ENCODE data around the gene RABGEF1. TPM values are rescaled to one million over a fixed set of nuclear protein-coding genes. Genes with fewer than 3 reads are reported as not detected.
"Not testable (repeated sequence)": the region's sequence is repeated elsewhere in the genome, so short reads cannot be mapped to it uniquely, and the experiment has no call there.

RABGEF1 gene
- total and polyA plus RNA-seq, 5 donors from 2014 or later: 16.6 to 30.4 (median 19.1) TPM

DNA sequence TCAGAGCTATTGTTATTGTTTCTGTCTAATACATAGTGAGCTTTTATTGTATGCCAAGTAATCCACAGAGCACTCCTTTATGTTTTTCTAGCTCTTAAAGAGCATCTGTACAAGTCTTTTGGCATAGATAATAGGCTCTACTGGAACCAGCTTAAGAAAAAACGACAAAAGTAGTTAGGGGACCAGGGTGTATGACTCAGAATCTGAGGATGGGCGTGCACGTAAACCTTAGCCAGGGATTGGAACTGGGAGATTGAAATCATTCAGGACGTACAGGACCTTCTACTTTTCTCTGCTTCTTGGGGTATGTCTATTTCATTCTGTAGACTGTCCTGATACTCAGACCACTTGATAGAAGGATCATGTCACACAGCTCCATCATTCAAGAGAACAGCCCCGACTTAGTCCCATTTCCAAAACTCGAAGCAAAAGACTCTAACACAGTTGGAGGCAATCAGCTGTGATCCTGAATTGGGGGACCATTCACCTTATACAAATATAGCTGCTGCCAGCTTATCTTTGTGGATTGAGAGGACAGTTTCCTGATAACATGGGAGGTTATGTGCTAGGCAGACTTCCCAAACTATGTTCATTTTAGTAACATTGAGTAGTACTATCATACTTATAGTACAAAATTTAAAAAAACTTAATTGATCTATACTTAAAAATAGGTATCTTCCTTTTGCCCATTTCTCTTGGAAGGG lies 24.9 kb downstream of the RABGEF1 start:
- not testable (repeated sequence) for H3K4me3 ChIP-seq (ENCODE audit: low read depth, low read length); H3K4me3 Mint-ChIP-seq; H3K27me3 ChIP-seq (ENCODE audit: control insufficient read depth, insufficient read depth, low read length); H3K9me3 Mint-ChIP-seq; H3K27me3 Mint-ChIP-seq; H3K27ac ChIP-seq (ENCODE audit: insufficient read depth, low read length, poor library complexity, severe bottlenecking); H3K36me3 Mint-ChIP-seq; ATAC-seq (ENCODE audit: low read depth in 2 of 2); H3K9me3 ChIP-seq (ENCODE audit: control insufficient read depth in 2 of 2, low read length in 2 of 2); H3K36me3 ChIP-seq (ENCODE audit: control insufficient read depth, insufficient read depth, low read length); DNase-seq; H3K27ac Mint-ChIP-seq
- peaks cover 26 to 57% (median 45%) of the 10 kb centered on the region in 4 donors for H3K4me1 Mint-ChIP-seq
- H3K4me1 ChIP-seq (ENCODE audit: control insufficient read depth, insufficient read depth, low read length, poor library complexity, severe bottlenecking): peaks cover 11% of the 10 kb centered on the region

- H3K27ac ChIP-seq (ENCODE audit: insufficient read depth, low read length, poor library complexity, severe bottlenecking): no peak overlapping the region
- Mint-ChIP-seq H3K9me3 (peaks cover 0 to 5% (median 0%) of the 10 kb centered on the region in 7 donors), H3K4me3 (no peak overlapping the region), H3K4me1 (peaks cover 23 to 59% (median 47%) of the 10 kb centered on the region in 4 donors), H3K36me3 (peaks cover 10% of the 10 kb centered on the region), H3K27me3 (no peaks in the 10 kb centered on the region), H3K27ac (no peak overlapping the region)
- H3K4me3 ChIP-seq (ENCODE audit: low read depth, low read length): no peak overlapping the region
- H3K27me3 ChIP-seq (ENCODE audit: control insufficient read depth, insufficient read depth, low read length): no peaks in the 10 kb centered on the region
- ATAC-seq (ENCODE audit: low read depth in 2 of 2) (no peak), DNase-seq (no peak)
- no peaks in the 10 kb centered on the region for H3K9me3 ChIP-seq (ENCODE audit: control insufficient read depth in 2 of 2, low read length in 2 of 2)
- peaks cover 11% of the 10 kb centered on the region for H3K4me1 ChIP-seq (ENCODE audit: control insufficient read depth, insufficient read depth, low read length, poor library complexity, severe bottlenecking)
- no peaks in the 10 kb centered on the region for H3K36me3 ChIP-seq (ENCODE audit: control insufficient read depth, insufficient read depth, low read length)
These were observed 25.5 kb downstream of the RABGEF1 start for GRCh38 chr7:66766041-66766440.

DNA sequence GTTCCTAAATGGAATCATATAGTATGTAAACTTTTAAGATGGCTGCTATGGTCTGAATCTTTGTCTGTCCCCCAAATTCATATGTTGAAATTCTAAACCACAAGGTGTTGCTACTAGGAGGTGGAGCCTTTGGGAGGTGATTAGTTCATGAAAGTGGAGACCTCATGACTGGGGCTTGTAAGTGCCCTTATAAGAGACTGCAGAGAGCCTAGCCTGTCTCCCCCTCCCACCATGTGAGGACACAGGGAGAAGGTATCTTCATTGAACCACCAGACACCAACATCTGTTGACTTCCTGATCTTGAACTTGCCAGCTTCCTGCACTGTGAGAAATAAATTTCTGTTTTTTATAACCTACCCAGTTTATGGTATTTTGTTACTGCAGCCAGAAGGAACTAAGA lies 27.0 kb downstream of the RABGEF1 start:
- H3K36me3 Mint-ChIP-seq; H3K9me3 Mint-ChIP-seq; H3K9me3 ChIP-seq (ENCODE audit: control insufficient read depth in 2 of 2, low read length in 2 of 2); H3K27me3 ChIP-seq (ENCODE audit: control insufficient read depth, insufficient read depth, low read length); ATAC-seq (ENCODE audit: low read depth in 2 of 2); H3K27me3 Mint-ChIP-seq; H3K4me3 ChIP-seq (ENCODE audit: low read depth, low read length); H3K27ac ChIP-seq (ENCODE audit: insufficient read depth, low read length, poor library complexity, severe bottlenecking); H3K36me3 ChIP-seq (ENCODE audit: control insufficient read depth, insufficient read depth, low read length): not testable (repeated sequence)
- DNase-seq: peak in 1 of 3 donors; percentile 4
- H3K4me1 ChIP-seq (ENCODE audit: control insufficient read depth, insufficient read depth, low read length, poor library complexity, severe bottlenecking): peaks cover 11% of the 10 kb centered on the region
- H3K4me3 Mint-ChIP-seq: peak overlapping the region in 1 of 4 donors; percentile 8
- peak overlapping the region; percentile 20 to 70 (median 34) for H3K27ac Mint-ChIP-seq
- peaks cover 29 to 58% (median 50%) of the 10 kb centered on the region in 4 donors for H3K4me1 Mint-ChIP-seq

GRCh38 chr7:66768865-66769832 lies 28.6 kb downstream of the RABGEF1 start:
- Mint-ChIP-seq H3K27ac (peak overlapping the region; percentile 34 to 92 (median 83)), H3K36me3 (peaks cover 11% of the 10 kb centered on the region), H3K4me3 (no peak overlapping the region), H3K4me1 (peaks cover 23 to 58% (median 48%) of the 10 kb centered on the region in 4 donors), H3K9me3 (no peaks in the 10 kb centered on the region), H3K27me3 (no peaks in the 10 kb centered on the region)
- no peak for DNase-seq
- Histone ChIP-seq H3K4me1 (ENCODE audit: control insufficient read depth, insufficient read depth, low read length, poor library complexity, severe bottlenecking) (peaks cover 11% of the 10 kb centered on the region), H3K36me3 (ENCODE audit: control insufficient read depth, insufficient read depth, low read length) (peaks cover 11% of the 10 kb centered on the region), H3K9me3 (ENCODE audit: control insufficient read depth in 2 of 2, low read length in 2 of 2) (no peaks in the 10 kb centered on the region), H3K4me3 (ENCODE audit: low read depth, low read length) (no peak overlapping the region), H3K27me3 (ENCODE audit: control insufficient read depth, insufficient read depth, low read length) (no peaks in the 10 kb centered on the region), H3K27ac (ENCODE audit: insufficient read depth, low read length, poor library complexity, severe bottlenecking) (no peak overlapping the region)
- ATAC-seq (ENCODE audit: low read depth in 2 of 2): no peak

DNA sequence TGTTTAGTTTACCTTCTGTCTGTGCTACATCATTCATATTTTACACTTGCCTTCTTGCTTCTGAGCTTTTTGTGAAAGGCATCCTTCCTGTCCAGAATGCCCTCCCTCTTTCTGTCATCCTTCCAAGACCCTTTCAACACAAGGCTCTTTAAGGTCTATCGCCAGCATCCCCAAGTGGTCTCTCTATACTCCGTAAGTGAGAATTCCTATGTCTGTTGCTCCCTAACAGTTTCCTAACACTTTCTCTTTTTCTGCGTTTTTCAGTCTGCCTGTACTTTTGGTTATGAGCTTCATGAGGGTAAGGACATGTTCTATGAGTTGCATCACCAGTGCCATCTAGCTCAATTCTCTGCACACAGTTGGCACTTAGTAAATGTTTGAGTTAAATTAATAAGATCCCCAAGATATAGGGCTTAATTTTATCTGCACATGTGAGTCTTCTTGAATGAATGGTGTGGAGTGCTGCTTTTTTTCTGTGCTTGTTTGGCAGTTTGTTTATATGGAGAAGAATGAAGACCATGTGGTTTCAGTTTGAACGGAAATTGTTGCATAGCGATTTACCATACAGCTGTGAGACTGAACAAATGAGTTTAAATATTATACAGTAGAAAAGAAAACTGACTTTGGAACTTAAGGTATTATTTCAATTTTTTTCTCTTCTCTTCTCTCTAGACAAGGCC lies 29.4 kb downstream of the RABGEF1 start:
- peak overlapping the region; percentile 34 to 92 (median 63) for H3K27ac Mint-ChIP-seq
- H3K4me3 Mint-ChIP-seq: peak overlapping the region in 2 of 4 donors; percentile 0 to 1
- H3K4me1 Mint-ChIP-seq: peaks cover 23 to 51% (median 43%) of the 10 kb centered on the region in 4 donors
- H3K36me3 Mint-ChIP-seq: peaks cover 11% of the 10 kb centered on the region
- Histone ChIP-seq H3K36me3 (ENCODE audit: control insufficient read depth, insufficient read depth, low read length) (peaks cover 19% of the 10 kb centered on the region), H3K4me1 (ENCODE audit: control insufficient read depth, insufficient read depth, low read length, poor library complexity, severe bottlenecking) (peaks cover 11% of the 10 kb centered on the region), H3K4me3 (ENCODE audit: low read depth, low read length) (peak overlapping the region; percentile 44), H3K9me3 (ENCODE audit: control insufficient read depth in 2 of 2, low read length in 2 of 2) (no peaks in the 10 kb centered on the region), H3K27ac (ENCODE audit: insufficient read depth, low read length, poor library complexity, severe bottlenecking) (no peak overlapping the region), H3K27me3 (ENCODE audit: control insufficient read depth, insufficient read depth, low read length) (no peaks in the 10 kb centered on the region)
- no peak for ATAC-seq (ENCODE audit: low read depth in 2 of 2)
- no peaks in the 10 kb centered on the region for H3K27me3 Mint-ChIP-seq
- peak in 1 of 3 donors; percentile 29 for DNase-seq
- no peaks in the 10 kb centered on the region for H3K9me3 Mint-ChIP-seq

GRCh38 chr7:66771795-66772194 lies 31.3 kb downstream of the RABGEF1 start:
- Mint-ChIP-seq H3K4me3 (no peak overlapping the region), H3K36me3 (peaks cover 26% of the 10 kb centered on the region)
- ATAC-seq (ENCODE audit: low read depth in 2 of 2): no peak

DNA sequence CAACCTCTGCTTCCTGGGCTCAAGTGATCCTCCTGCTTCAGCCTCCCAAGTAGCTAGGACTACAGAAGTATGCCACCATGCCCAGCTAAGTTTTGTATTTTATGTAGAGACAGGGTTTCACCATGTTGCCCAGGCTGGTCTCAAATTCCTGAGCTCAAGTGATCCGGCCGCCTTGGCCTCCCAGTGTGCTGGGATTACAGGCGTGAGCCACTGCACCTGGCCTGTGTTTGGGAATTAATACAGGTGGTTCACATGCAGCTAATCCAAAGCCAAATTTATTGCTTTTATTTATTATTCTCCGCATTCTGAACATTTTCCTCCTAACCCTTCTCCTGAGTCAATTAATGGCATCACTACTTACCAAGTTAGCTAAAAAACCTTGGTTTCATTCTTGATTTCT lies 33.2 kb downstream of the RABGEF1 start:
- peaks cover 11% of the 10 kb centered on the region for H3K4me1 ChIP-seq (ENCODE audit: control insufficient read depth, insufficient read depth, low read length, poor library complexity, severe bottlenecking)
- not testable (repeated sequence) for H3K9me3 Mint-ChIP-seq; H3K27me3 ChIP-seq (ENCODE audit: control insufficient read depth, insufficient read depth, low read length); H3K4me3 Mint-ChIP-seq; H3K27ac ChIP-seq (ENCODE audit: insufficient read depth, low read length, poor library complexity, severe bottlenecking); ATAC-seq (ENCODE audit: low read depth in 2 of 2); H3K27me3 Mint-ChIP-seq; DNase-seq; H3K9me3 ChIP-seq (ENCODE audit: control insufficient read depth in 2 of 2, low read length in 2 of 2); H3K4me3 ChIP-seq (ENCODE audit: low read depth, low read length)
- H3K36me3 Mint-ChIP-seq: peaks cover 33% of the 10 kb centered on the region
- peak overlapping the region in 1 of 3 donors; percentile 52 for H3K27ac Mint-ChIP-seq
- H3K4me1 Mint-ChIP-seq: peaks cover 14 to 27% (median 18%) of the 10 kb centered on the region in 4 donors
- H3K36me3 ChIP-seq (ENCODE audit: control insufficient read depth, insufficient read depth, low read length): peaks cover 52% of the 10 kb centered on the region

More at GRCh38 chr7:66771795-66772194, 31.3 kb downstream of the RABGEF1 start:
- H3K27ac Mint-ChIP-seq: peak overlapping the region in 2 of 3 donors; percentile 45 to 49
- Histone ChIP-seq H3K27ac (ENCODE audit: insufficient read depth, low read length, poor library complexity, severe bottlenecking) (no peak overlapping the region), H3K27me3 (ENCODE audit: control insufficient read depth, insufficient read depth, low read length) (no peaks in the 10 kb centered on the region), H3K36me3 (ENCODE audit: control insufficient read depth, insufficient read depth, low read length) (peaks cover 37% of the 10 kb centered on the region), H3K4me3 (ENCODE audit: low read depth, low read length) (no peak overlapping the region), H3K4me1 (ENCODE audit: control insufficient read depth, insufficient read depth, low read length, poor library complexity, severe bottlenecking) (peaks cover 11% of the 10 kb centered on the region), H3K9me3 (ENCODE audit: control insufficient read depth in 2 of 2, low read length in 2 of 2) (no peaks in the 10 kb centered on the region)
- H3K9me3 Mint-ChIP-seq: no peaks in the 10 kb centered on the region
- DNase-seq: no peak
- H3K27me3 Mint-ChIP-seq: no peaks in the 10 kb centered on the region
- H3K4me1 Mint-ChIP-seq: peaks cover 23 to 38% (median 35%) of the 10 kb centered on the region in 4 donors
